H1 (cell line): ENCODE data around the gene ADK. TPM values are rescaled to one million over a fixed set of nuclear protein-coding genes. Genes with fewer than 3 reads are reported as not detected.
A peak's percentile ranks its signal among the peaks of the same experiment; 100 is the strongest.

ENCODE experiments used
- CTCF ChIA-PET: fragments of 300-600 bp; sonication (Branson Sonifier 250); formaldehyde crosslinking; loops from one replicate; lab custom pipeline; 2021; ENCODE audit not compliant: partially characterized antibody; lab: Charles Lee
- POLR2A ChIA-PET: fragments of 300-600 bp; sonication (Branson Sonifier 250); formaldehyde crosslinking; loops from one replicate; lab custom pipeline; 2021; ENCODE audit warnings: inconsistent platforms; ENCODE audit not compliant: partially characterized antibody; lab: Charles Lee
- DNase-seq, 2 experiments: peaks; one replicate each; pipeline versions ENCODE4 v3.0.0 to v3.0.0-alpha.2; 2010 to 2022; ENCODE audit warnings: low spot score in 2 of 2, low read depth in 1 of 2, mixed read lengths in 1 of 2
- FAIRE-seq: peaks from 2 replicates; lab custom pipeline; 2011; peaks lifted over from hg19 to GRCh38; lab: Jason Lieb, UNC
- H2AFZ ChIP-seq: 2 replicates; pipeline ENCODE4 v1.8.1; 2012; ENCODE audit warnings: low read length, inconsistent platforms
- H2AK5ac ChIP-seq: 2 replicates; pipeline ENCODE4 v1.6.1; 2013; ENCODE audit warnings: low read depth, low read length
- H2BK120ac ChIP-seq: replicated peaks from 2 replicates; pipeline ENCODE3; 2013; ENCODE audit warnings: low read depth, low read length, inconsistent platforms
- H2BK12ac ChIP-seq: 2 replicates; pipeline ENCODE4 v1.6.1; 2013; ENCODE audit warnings: low read depth, low read length
- H2BK15ac ChIP-seq: 2 replicates; pipeline ENCODE4 v1.6.1; 2013; ENCODE audit warnings: low read length
- H2BK20ac ChIP-seq: 2 replicates; pipeline ENCODE4 v1.6.1; 2013; ENCODE audit warnings: low read length
- H2BK5ac ChIP-seq: 2 replicates; pipeline ENCODE4 v1.6.1; 2013; ENCODE audit warnings: low read depth, low read length
- H3K14ac ChIP-seq: 2 replicates; pipeline ENCODE4 v1.6.1; 2013; ENCODE audit warnings: inconsistent platforms; ENCODE audit not compliant: insufficient read length
- H3K18ac ChIP-seq: 2 replicates; pipeline ENCODE4 v1.6.1; 2013; ENCODE audit warnings: low read length; ENCODE audit errors: extremely low read depth
- H3K23ac ChIP-seq: 2 replicates; pipeline ENCODE4 v1.6.1; 2013; ENCODE audit warnings: inconsistent platforms; ENCODE audit not compliant: insufficient read length
- H3K23me2 ChIP-seq: 2 replicates; pipeline ENCODE4 v1.6.1; 2013; ENCODE audit warnings: low read depth, low read length
- H3K27ac ChIP-seq: 2 replicates; pipeline ENCODE4 v1.6.1; 2011; ENCODE audit warnings: low read depth, low read length, inconsistent platforms
- H3K27me3 ChIP-seq, 4 experiments: replicated peaks in 1 of 4; 1 replicate in 1 of 4; 2 replicates in 3 of 4; pipeline versions ENCODE4 v1.6.1 to v1.8.1; 2011 to 2013; ENCODE audit warnings: low read length in 3 of 4, mild to moderate bottlenecking in 3 of 4, inconsistent platforms in 2 of 4, mixed read lengths in 2 of 4, moderate library complexity in 1 of 4; ENCODE audit not compliant: control insufficient read depth in 3 of 4, insufficient read depth in 3 of 4; ENCODE audit errors: extremely low read depth in 1 of 4
- H3K36me3 ChIP-seq, 4 experiments: 2 replicates each; pipeline versions ENCODE4 v1.6.1 to v1.8.1; 2011 to 2013; ENCODE audit warnings: mild to moderate bottlenecking in 4 of 4, low read length in 3 of 4, moderate library complexity in 2 of 4, control low read depth in 1 of 4, inconsistent platforms in 1 of 4; ENCODE audit not compliant: insufficient read depth in 4 of 4, control insufficient read depth in 2 of 4
- H3K4ac ChIP-seq: replicated peaks from 2 replicates; pipeline ENCODE3; 2013; ENCODE audit warnings: low read length, low read depth, mixed read lengths, inconsistent platforms; ENCODE audit not compliant: insufficient read length
- H3K4me1 ChIP-seq, 4 experiments: replicated peaks in 1 of 4; 1 replicate in 1 of 4; 2 replicates in 3 of 4; pipeline versions ENCODE4 v1.6.1 to v1.8.1; 2011 to 2013; ENCODE audit warnings: low read length in 3 of 4, inconsistent platforms in 2 of 4, mixed read lengths in 1 of 4; ENCODE audit not compliant: insufficient read depth in 4 of 4, control insufficient read depth in 3 of 4
- H3K4me2 ChIP-seq, 2 experiments: 2 replicates each; pipeline versions ENCODE4 v1.6.1 to v1.8.1; 2011 to 2013; ENCODE audit warnings: low read depth in 2 of 2, low read length in 2 of 2, control low read depth in 1 of 2, inconsistent platforms in 1 of 2, mild to moderate bottlenecking in 1 of 2; ENCODE audit not compliant: insufficient read depth in 1 of 2
- H3K4me3 ChIP-seq, 4 experiments: fragments of 200-600, 300-600 bp in 1 of 4; sonication (generic), shearing (Covaris generic), sonication (Bioruptor Twin) in 1 of 4; 2 replicates each; pipeline versions ENCODE4 v1.5.1 to v1.8.1; 2011 to 2016; ENCODE audit warnings: low read length in 4 of 4, low read depth in 3 of 4, control low read depth in 2 of 4, inconsistent platforms in 2 of 4, mild to moderate bottlenecking in 2 of 4, mixed read lengths in 1 of 4, moderate library complexity in 1 of 4; ENCODE audit not compliant: insufficient read depth in 2 of 4; ENCODE audit errors: extremely low read depth in 1 of 4
- H3K56ac ChIP-seq: replicated peaks from 2 replicates; pipeline ENCODE3; 2013; ENCODE audit warnings: low read depth, mild to moderate bottlenecking, mixed read lengths, low read length, inconsistent platforms; ENCODE audit not compliant: insufficient read length
- H3K79me1 ChIP-seq: 2 replicates; pipeline ENCODE4 v1.6.1; 2013; ENCODE audit warnings: low read depth, low read length, control low read depth
- H3K79me2 ChIP-seq, 2 experiments: 2 replicates each; pipeline versions ENCODE4 v1.6.1 to v1.8.1; 2012 to 2013; ENCODE audit warnings: low read length in 2 of 2, mild to moderate bottlenecking in 2 of 2, inconsistent platforms in 1 of 2; ENCODE audit not compliant: insufficient read depth in 2 of 2, control insufficient read depth in 1 of 2
- H3K9ac ChIP-seq, 4 experiments: replicated peaks in 1 of 4; 1 replicate in 1 of 4; 2 replicates in 3 of 4; pipeline versions ENCODE4 v1.6.1 to v1.8.1; 2011 to 2013; ENCODE audit warnings: low read depth in 3 of 4, low read length in 3 of 4, control low read depth in 2 of 4, mild to moderate bottlenecking in 2 of 4, moderate library complexity in 2 of 4, inconsistent platforms in 1 of 4; ENCODE audit errors: extremely low read depth in 1 of 4
- H3K9me3 ChIP-seq, 2 experiments: 2 replicates each; pipeline versions ENCODE4 v1.6.1 to v1.8.1; 2012 to 2013; ENCODE audit warnings: mild to moderate bottlenecking in 2 of 2, moderate library complexity in 2 of 2, control low read depth in 1 of 2, inconsistent platforms in 1 of 2, low read depth in 1 of 2, low read length in 1 of 2, mixed read lengths in 1 of 2; ENCODE audit not compliant: insufficient read depth in 2 of 2
- H4K20me1 ChIP-seq, 2 experiments: replicated peaks in 1 of 2; 2 replicates each; pipeline versions ENCODE3 to v1.8.1; 2011 to 2013; ENCODE audit warnings: inconsistent platforms in 2 of 2, low read length in 2 of 2, mild to moderate bottlenecking in 1 of 2; ENCODE audit not compliant: insufficient read depth in 2 of 2, control insufficient read depth in 1 of 2
- H4K5ac ChIP-seq: 2 replicates; pipeline ENCODE4 v1.6.1; 2013; ENCODE audit warnings: low read length, low read depth, mixed read lengths, inconsistent platforms; ENCODE audit not compliant: insufficient read length
- H4K8ac ChIP-seq: 2 replicates; pipeline ENCODE4 v1.8.0; 2013; ENCODE audit warnings: mild to moderate bottlenecking, moderate library complexity, low read length, inconsistent platforms; ENCODE audit not compliant: insufficient read depth; ENCODE audit errors: extremely low read depth
- H4K91ac ChIP-seq: replicated peaks from 2 replicates; pipeline ENCODE3; 2013; ENCODE audit warnings: low read length, mixed read lengths, inconsistent platforms; ENCODE audit not compliant: insufficient read length
- BACH1 ChIP-seq: IDR thresholded peaks from 2 replicates; pipeline ENCODE4 v1.6.1; 2012; ENCODE audit warnings: low read length, improper control_type of control experiment
- CBX8 ChIP-seq: fragments of 300-800, 300-1000 bp; sonication (generic); IDR thresholded peaks from 2 replicates; pipeline ENCODE4 v1.7.1; 2016; ENCODE audit warnings: low read depth, low read length, borderline replicate concordance
- CREB1 ChIP-seq: IDR thresholded peaks from 2 replicates; pipeline ENCODE4 v1.6.1; 2012; ENCODE audit warnings: inconsistent platforms
- EGR1 ChIP-seq: IDR thresholded peaks from 2 replicates; pipeline ENCODE4 v1.6.1; 2011; ENCODE audit warnings: low read depth, low read length, borderline replicate concordance
- FOSL1 ChIP-seq: IDR thresholded peaks from 2 replicates; pipeline ENCODE4 v1.6.1; 2011; ENCODE audit warnings: mild to moderate bottlenecking, low read depth, low read length, moderate library complexity; ENCODE audit not compliant: insufficient read depth
- JUN ChIP-seq: IDR thresholded peaks from 2 replicates; pipeline ENCODE4 v1.6.1; 2011; ENCODE audit warnings: low read depth, mild to moderate bottlenecking, improper control_type of control experiment, low read length
- SP2 ChIP-seq: IDR thresholded peaks from 2 replicates; pipeline ENCODE4 v1.6.1; 2012; ENCODE audit warnings: mild to moderate bottlenecking, low read length, inconsistent platforms
- polyA plus RNA-seq, 7 experiments: library from polyadenylated mRNA; depleted of rRNA in 3 of 7; stranded (reverse) in 5 of 7; unstranded in 2 of 7; fragments of >200 nt in 5 of 7; fragments of 200-250 nt in 2 of 7; gene quantifications; 1 replicate in 5 of 7; 2 replicates in 1 of 7; 4 replicates in 1 of 7; pipeline versions ENCODE4 v1.2.1 to v1.2.3, GENCODE V29; 2011 to 2013; ENCODE audit warnings: missing spikeins in 2 of 7, mixed read lengths in 2 of 7
- total RNA-seq: library from RNA; stranded (reverse); fragmentation: NEBNext Ultra II Directional; extraction: Animal tissue kit (Norgen Biotek cat#: 25700); gene quantifications from 2 replicates; pipeline ENCODE4 v1.2.1, GENCODE V29; 2021
- TF ChIP-seq, protein P1 (sequence below): IDR thresholded peaks from 2 replicates; pipeline ENCODE4 v1.6.1; 2012; ENCODE audit warnings: low read length, inconsistent platforms

ADK gene
- total and polyA plus RNA-seq, 2 of the 8 experiments (the other 6 are each of a cell fraction or from before 2014, with no cell fraction given), result 12.3 to 42.4 TPM

DNA sequence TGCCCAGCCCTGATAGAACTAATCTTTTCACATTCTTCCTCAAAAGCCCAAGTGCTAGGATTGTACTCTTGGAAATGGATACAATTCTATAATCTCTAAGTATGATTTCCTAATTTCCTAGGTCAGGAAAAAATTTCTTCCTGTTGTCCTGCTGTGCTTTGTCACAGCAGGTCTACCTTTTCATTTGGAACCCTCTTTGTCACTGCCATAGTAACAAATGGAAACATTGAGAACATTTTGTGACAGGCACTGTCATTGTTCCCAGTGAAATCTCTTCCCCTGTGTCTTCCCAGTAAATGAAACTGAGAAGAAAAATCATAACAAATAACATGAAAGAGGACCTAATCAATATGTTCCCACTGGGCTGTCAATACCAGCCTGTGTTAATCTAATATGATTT is 524.5 kb downstream of the ADK start:
- Histone ChIP-seq H2BK15ac (no peak overlapping the region), H3K9ac (no peak overlapping the region), H2BK12ac (no peak overlapping the region), H3K27me3 (no peaks in the 10 kb centered on the region), H3K27ac (no peak overlapping the region), H2BK20ac (no peak overlapping the region), H3K4me2 (no peak overlapping the region), H3K9me3 (no peaks in the 10 kb centered on the region), H3K14ac (no peak overlapping the region), H3K79me2 (no peaks in the 10 kb centered on the region), H3K56ac (no peak overlapping the region), H2AFZ (no peak overlapping the region), H3K4me1 (no peaks in the 10 kb centered on the region), H3K4me3 (no peak overlapping the region), H4K8ac (no peak overlapping the region), H3K4ac (no peak overlapping the region), H3K23me2 (no peaks in the 10 kb centered on the region), H4K5ac (no peak overlapping the region), H3K36me3 (no peaks in the 10 kb centered on the region; a peak in 2 of 8 replicates), H2BK5ac (no peak overlapping the region), H3K18ac (no peak overlapping the region), H3K79me1 (no peaks in the 10 kb centered on the region), H3K23ac (no peak overlapping the region), H4K20me1 (no peaks in the 10 kb centered on the region), H2BK120ac (no peak overlapping the region), H2AK5ac (no peak overlapping the region), H4K91ac (no peak overlapping the region)
- TF ChIP-seq SP2, result no peak
- no peak for TF ChIP-seq FOSL1
- TF ChIP-seq EGR1, result no peak
- no peak for TF ChIP-seq CBX8
- TF ChIP-seq, protein P1, sequence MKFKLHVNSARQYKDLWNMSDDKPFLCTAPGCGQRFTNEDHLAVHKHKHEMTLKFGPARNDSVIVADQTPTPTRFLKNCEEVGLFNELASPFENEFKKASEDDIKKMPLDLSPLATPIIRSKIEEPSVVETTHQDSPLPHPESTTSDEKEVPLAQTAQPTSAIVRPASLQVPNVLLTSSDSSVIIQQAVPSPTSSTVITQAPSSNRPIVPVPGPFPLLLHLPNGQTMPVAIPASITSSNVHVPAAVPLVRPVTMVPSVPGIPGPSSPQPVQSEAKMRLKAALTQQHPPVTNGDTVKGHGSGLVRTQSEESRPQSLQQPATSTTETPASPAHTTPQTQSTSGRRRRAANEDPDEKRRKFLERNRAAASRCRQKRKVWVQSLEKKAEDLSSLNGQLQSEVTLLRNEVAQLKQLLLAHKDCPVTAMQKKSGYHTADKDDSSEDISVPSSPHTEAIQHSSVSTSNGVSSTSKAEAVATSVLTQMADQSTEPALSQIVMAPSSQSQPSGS, result no peak
- no peak for TF ChIP-seq BACH1
- no peak for TF ChIP-seq JUN
- TF ChIP-seq CREB1, result no peak
- CTCF ChIA-PET, result interaction anchor here (0.9 kb wide), 1 partner anchor 10 kb away, joined by 5 read pairs; no protein-coding TSS in a partner anchor
- DNase-seq (no peak), FAIRE-seq (peak; percentile 19)
- POLR2A ChIA-PET, result interaction anchor here (0.7 kb wide), 1 partner anchor 133 kb away, joined by 3 read pairs; no protein-coding TSS in a partner anchor
